Nephron (organoid): ENCODE measurements around the gene PLEKHM3.

Experiments
- H3K27ac Mint-ChIP-seq, 3 experiments: 2 replicates each; pipeline ENCODE4 v1.8.0; 2020; ENCODE audit warnings: mixed read lengths in 3 of 3, mild to moderate bottlenecking in 2 of 3, moderate library complexity in 1 of 3
- H3K27me3 Mint-ChIP-seq: 2 replicates; pipeline ENCODE4 v1.8.0; 2021; ENCODE audit warnings: low read depth, mild to moderate bottlenecking, moderate library complexity, mixed read lengths
- H3K36me3 Mint-ChIP-seq: 2 replicates; pipeline ENCODE4 v1.8.0; 2020; ENCODE audit warnings: low read depth, mixed read lengths
- H3K4me1 Mint-ChIP-seq: 2 replicates; pipeline ENCODE4 v1.8.0; 2020; ENCODE audit warnings: mixed read lengths
- H3K4me3 Mint-ChIP-seq, 3 experiments: 2 replicates each; pipeline ENCODE4 v1.8.0; 2020; ENCODE audit warnings: mild to moderate bottlenecking in 3 of 3, mixed read lengths in 3 of 3, moderate library complexity in 2 of 3
- H3K9me3 Mint-ChIP-seq: 2 replicates; pipeline ENCODE4 v1.8.0; 2020; ENCODE audit warnings: mixed read lengths
- CTCF ChIP-seq, 3 experiments: fragments of 200-600 bp; sonication (generic); IDR thresholded peaks; one replicate each; pipeline ENCODE4 v1.5.0; 2021; ENCODE audit warnings: antibody characterized with exemption in 3 of 3; ENCODE audit not compliant: unreplicated experiment in 3 of 3

PLEKHM3 gene

GRCh38 chr2:207897541-207898353 is 127.6 kb downstream of the PLEKHM3 start:
- no peaks in the 10 kb centered on the region for H3K9me3 Mint-ChIP-seq
- TF ChIP-seq CTCF (IDR thresholded peaks at IDR 0.05; ENCODE audit: unreplicated experiment in 3 of 3) = no peak
- H3K27ac Mint-ChIP-seq = peak overlapping the region in 2 of 3 experiments; percentile 53 to 66
- H3K27me3 Mint-ChIP-seq = no peaks in the 10 kb centered on the region
- H3K4me3 Mint-ChIP-seq = no peak overlapping the region
- no peaks in the 10 kb centered on the region for H3K36me3 Mint-ChIP-seq
- peaks cover 21% of the 10 kb centered on the region for H3K4me1 Mint-ChIP-seq

- peaks cover 31% of the 10 kb centered on the region for H3K4me1 Mint-ChIP-seq
- no peaks in the 10 kb centered on the region for H3K36me3 Mint-ChIP-seq
- peak in 2 of 3 experiments; percentile 8 to 12 for TF ChIP-seq CTCF (IDR thresholded peaks at IDR 0.05; ENCODE audit: unreplicated experiment in 3 of 3)
- no peaks in the 10 kb centered on the region for H3K9me3 Mint-ChIP-seq
- H3K27ac Mint-ChIP-seq = peak overlapping the region in 2 of 3 experiments; percentile 44 to 95
- H3K27me3 Mint-ChIP-seq = no peaks in the 10 kb centered on the region
- no peak overlapping the region for H3K4me3 Mint-ChIP-seq
These were observed 128.6 kb downstream of the PLEKHM3 start for GRCh38 chr2:207896525-207897285.

GRCh38 chr2:207895274-207895860 is 130.0 kb downstream of the PLEKHM3 start:
- H3K36me3 Mint-ChIP-seq = no peaks in the 10 kb centered on the region
- no peak overlapping the region for H3K4me3 Mint-ChIP-seq
- no peaks in the 10 kb centered on the region for H3K9me3 Mint-ChIP-seq
- peaks cover 40% of the 10 kb centered on the region for H3K4me1 Mint-ChIP-seq
- H3K27ac Mint-ChIP-seq = peak overlapping the region; percentile 5 to 76 (median 43)
- H3K27me3 Mint-ChIP-seq = no peaks in the 10 kb centered on the region
- TF ChIP-seq CTCF (IDR thresholded peaks at IDR 0.05; ENCODE audit: unreplicated experiment in 3 of 3) = no peak

GRCh38 chr2:207892716-207893402 is 132.5 kb downstream of the PLEKHM3 start:
- H3K4me3 Mint-ChIP-seq = peak overlapping the region in 1 of 3 experiments; percentile 5
- H3K27me3 Mint-ChIP-seq = peaks cover 4% of the 10 kb centered on the region
- H3K36me3 Mint-ChIP-seq = no peaks in the 10 kb centered on the region
- H3K4me1 Mint-ChIP-seq = peaks cover 50% of the 10 kb centered on the region
- H3K27ac Mint-ChIP-seq = peak overlapping the region; percentile 84 to 92 (median 85)
- no peaks in the 10 kb centered on the region for H3K9me3 Mint-ChIP-seq
- TF ChIP-seq CTCF (IDR thresholded peaks at IDR 0.05; ENCODE audit: unreplicated experiment in 3 of 3) = no peak

- no peaks in the 10 kb centered on the region for H3K9me3 Mint-ChIP-seq
These were observed 134.1 kb downstream of the PLEKHM3 start for GRCh38 chr2:207891086-207891844.

More at GRCh38 chr2:207891086-207891844, 134.1 kb downstream of the PLEKHM3 start:
- peaks cover 58% of the 10 kb centered on the region for H3K4me1 Mint-ChIP-seq
- no peaks in the 10 kb centered on the region for H3K36me3 Mint-ChIP-seq
- no peak overlapping the region for H3K4me3 Mint-ChIP-seq
- H3K27me3 Mint-ChIP-seq = peaks cover 4% of the 10 kb centered on the region
- no peak for TF ChIP-seq CTCF (IDR thresholded peaks at IDR 0.05; ENCODE audit: unreplicated experiment in 3 of 3)
- H3K27ac Mint-ChIP-seq = peak overlapping the region; percentile 72 to 92 (median 84)
